Skeletal muscle tissue (tissue), 4 donors: ENCODE data around the gene CLCN4. TPM values are rescaled to one million over a fixed set of nuclear protein-coding genes. Genes with fewer than 3 reads are reported as not detected.

Experiments
- H3K27ac ChIP-seq: one replicate; pipeline ENCODE4 v1.7.0; 2013; ENCODE audit warnings: mild to moderate bottlenecking, low read depth, low read length, inconsistent platforms
- H3K27me3 ChIP-seq, 3 donors: one replicate each; pipeline ENCODE4 v1.7.0; 2013; ENCODE audit warnings: low read length in 3 of 3; ENCODE audit not compliant: control insufficient read depth in 3 of 3, insufficient read depth in 3 of 3
- H3K36me3 ChIP-seq, 3 donors: one replicate each; pipeline ENCODE4 v1.7.0; 2013; ENCODE audit warnings: low read length in 3 of 3; ENCODE audit not compliant: control insufficient read depth in 3 of 3, insufficient read depth in 3 of 3
- H3K4me1 ChIP-seq, 3 donors: one replicate each; pipeline ENCODE4 v1.7.0; 2013; ENCODE audit warnings: low read length in 3 of 3, mild to moderate bottlenecking in 3 of 3; ENCODE audit not compliant: control insufficient read depth in 3 of 3, insufficient read depth in 3 of 3
- H3K4me3 ChIP-seq, 3 donors: one replicate each; pipeline ENCODE4 v1.7.0; 2013; ENCODE audit warnings: low read length in 3 of 3
- H3K9ac ChIP-seq, 3 donors: one replicate each; pipeline ENCODE4 v1.7.0; 2013; ENCODE audit warnings: low read length in 3 of 3, mild to moderate bottlenecking in 3 of 3, moderate library complexity in 2 of 3, low read depth in 1 of 3
- H3K9me3 ChIP-seq, 3 donors: one replicate each; pipeline ENCODE4 v1.7.0; 2013; ENCODE audit warnings: low read length in 3 of 3; ENCODE audit not compliant: control insufficient read depth in 3 of 3
- total RNA-seq: library from RNA; depleted of rRNA; stranded (reverse); fragments of >200 nt; gene quantifications from one replicate; pipeline ENCODE4 v1.2.3, GENCODE V29; 2014
- donor health status: Osteomylitis.

The CLCN4 gene
- total RNA-seq, 1 donor from 2014 or later: 15.7 TPM

GRCh38 chrX:10117301-10117700 is 39.5 kb upstream of the CLCN4 start:
- peaks cover 0 to 10% (median 8%) of the 10 kb centered on the region in 3 donors for H3K4me1 ChIP-seq
- H3K27ac ChIP-seq: no peak overlapping the region
- H3K36me3 ChIP-seq: peaks cover 0 to 2% (median 2%) of the 10 kb centered on the region in 3 donors
- H3K4me3 ChIP-seq: no peak overlapping the region
- no peak overlapping the region for H3K9ac ChIP-seq
- no peaks in the 10 kb centered on the region for H3K9me3 ChIP-seq
- no peaks in the 10 kb centered on the region for H3K27me3 ChIP-seq

- Histone ChIP-seq H3K27ac (no peak overlapping the region), H3K27me3 (no peaks in the 10 kb centered on the region), H3K4me1 (peaks cover 0 to 10% (median 7%) of the 10 kb centered on the region in 3 donors), H3K9ac (no peak overlapping the region), H3K36me3 (peaks cover 0 to 2% (median 2%) of the 10 kb centered on the region in 3 donors), H3K9me3 (no peaks in the 10 kb centered on the region), H3K4me3 (no peak overlapping the region)
Observed at GRCh38 chrX:10117864-10118377, 38.9 kb upstream of the CLCN4 start.

DNA sequence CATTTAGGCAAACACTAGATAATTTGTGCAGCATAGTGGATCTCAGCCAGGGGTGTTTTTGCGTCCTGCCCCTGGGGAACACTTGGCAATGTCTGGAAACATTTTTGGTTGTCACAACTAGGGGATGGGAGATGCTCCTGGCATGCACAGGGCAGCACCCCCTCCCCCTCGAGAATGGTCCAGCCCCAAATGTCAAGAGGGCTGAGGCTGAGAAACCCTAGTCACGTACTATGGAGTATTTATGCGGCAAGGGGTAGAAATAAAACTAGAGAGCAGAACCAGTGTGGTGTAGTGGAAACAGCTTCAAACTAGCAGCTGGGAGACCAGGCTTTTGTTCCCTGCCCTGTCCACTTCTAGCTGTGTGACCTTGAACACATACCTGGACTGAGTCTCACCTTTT is 38.2 kb upstream of the CLCN4 start:
- Histone ChIP-seq H3K36me3 (peaks cover 0 to 2% (median 2%) of the 10 kb centered on the region in 3 donors), H3K9me3 (no peaks in the 10 kb centered on the region), H3K27ac (no peak overlapping the region), H3K9ac (no peak overlapping the region), H3K4me3 (no peak overlapping the region), H3K4me1 (peaks cover 0 to 10% (median 7%) of the 10 kb centered on the region in 3 donors), H3K27me3 (no peaks in the 10 kb centered on the region)

GRCh38 chrX:10119399-10119990 is 37.3 kb upstream of the CLCN4 start:
- no peak overlapping the region for H3K27ac ChIP-seq
- H3K9ac ChIP-seq: no peak overlapping the region
- no peaks in the 10 kb centered on the region for H3K9me3 ChIP-seq
- peaks cover 0 to 10% (median 7%) of the 10 kb centered on the region in 3 donors for H3K4me1 ChIP-seq
- H3K4me3 ChIP-seq: no peak overlapping the region
- peaks cover 2 to 5% (median 4%) of the 10 kb centered on the region in 3 donors for H3K36me3 ChIP-seq
- no peaks in the 10 kb centered on the region for H3K27me3 ChIP-seq

DNA sequence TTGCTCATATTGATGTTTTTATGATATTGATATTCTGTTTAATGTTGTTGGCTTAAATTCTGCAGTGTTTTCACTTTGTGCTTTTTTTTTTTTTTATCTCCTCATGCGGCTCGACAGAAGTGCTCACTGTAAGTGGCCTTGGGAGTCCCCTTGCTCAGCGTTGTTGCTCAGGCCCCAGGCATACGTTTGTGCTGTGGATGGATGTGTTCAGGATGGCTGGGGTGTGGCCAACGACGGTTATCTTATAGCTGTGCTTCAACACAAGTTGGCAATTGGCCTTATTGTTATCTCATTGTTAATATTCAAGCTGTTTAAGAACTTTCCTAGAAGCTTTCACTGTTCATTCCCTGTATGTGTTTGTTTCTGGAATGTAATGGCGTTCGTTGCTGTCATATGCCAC is 36.4 kb upstream of the CLCN4 start:
- H3K27ac ChIP-seq: no peak overlapping the region
- H3K4me3 ChIP-seq: no peak overlapping the region
- peaks cover 2 to 7% (median 6%) of the 10 kb centered on the region in 3 donors for H3K36me3 ChIP-seq
- no peaks in the 10 kb centered on the region for H3K27me3 ChIP-seq
- no peak overlapping the region for H3K9ac ChIP-seq
- peaks cover 0 to 10% (median 7%) of the 10 kb centered on the region in 3 donors for H3K4me1 ChIP-seq
- no peaks in the 10 kb centered on the region for H3K9me3 ChIP-seq

GRCh38 chrX:10120828-10121227 is 35.9 kb upstream of the CLCN4 start:
- Histone ChIP-seq H3K27ac (no peak overlapping the region), H3K4me3 (no peak overlapping the region), H3K4me1 (peaks cover 0 to 10% (median 7%) of the 10 kb centered on the region in 3 donors), H3K27me3 (no peaks in the 10 kb centered on the region), H3K9ac (no peak overlapping the region), H3K9me3 (no peaks in the 10 kb centered on the region), H3K36me3 (peaks cover 2 to 7% (median 6%) of the 10 kb centered on the region in 3 donors)

GRCh38 chrX:10121787-10122186 is 35.0 kb upstream of the CLCN4 start:
- Histone ChIP-seq H3K9ac (no peak overlapping the region), H3K27ac (no peak overlapping the region), H3K9me3 (no peaks in the 10 kb centered on the region), H3K4me1 (peaks cover 0 to 10% (median 7%) of the 10 kb centered on the region in 3 donors), H3K36me3 (peaks cover 2 to 6% (median 6%) of the 10 kb centered on the region in 3 donors), H3K27me3 (no peaks in the 10 kb centered on the region), H3K4me3 (no peak overlapping the region)

DNA sequence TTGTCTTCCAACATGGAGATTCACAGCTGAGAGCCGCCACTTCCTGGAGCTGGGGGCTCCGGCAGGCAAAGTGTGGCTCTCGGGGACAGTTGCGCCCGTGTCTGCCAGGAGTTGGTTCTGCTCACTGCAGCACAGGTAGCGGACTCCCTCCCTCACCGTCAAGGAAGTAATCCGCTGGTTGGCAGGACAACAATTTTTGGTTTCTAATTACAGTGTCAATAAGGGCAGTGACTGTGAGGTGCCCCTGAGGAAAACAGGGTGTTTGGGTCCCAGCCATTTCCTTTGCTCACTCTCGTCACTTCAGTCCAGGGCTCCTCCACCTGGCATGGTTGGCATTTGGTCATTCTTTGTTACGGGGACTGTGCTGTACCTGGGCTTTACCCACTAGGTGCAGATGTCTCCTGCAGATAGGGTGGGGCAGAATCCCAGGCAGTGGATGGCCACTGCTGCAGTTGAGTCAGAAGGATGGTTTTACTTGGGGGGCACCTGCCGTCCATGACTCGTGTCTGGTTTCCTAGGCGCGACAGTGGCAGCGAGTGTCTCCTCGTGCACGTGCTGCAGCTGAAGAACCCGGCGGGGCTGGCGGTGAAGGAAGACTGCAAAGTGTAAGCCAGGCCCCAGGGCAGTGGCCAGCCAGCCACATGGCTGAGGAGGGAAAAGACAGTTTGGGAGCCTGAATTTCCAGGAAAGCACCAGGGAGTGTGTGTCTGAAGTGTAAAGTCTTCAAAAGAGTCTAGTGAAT is 32.1 kb upstream of the CLCN4 start:
- Histone ChIP-seq H3K27ac (no peak overlapping the region), H3K9ac (no peak overlapping the region), H3K4me1 (peaks cover 0 to 10% (median 5%) of the 10 kb centered on the region in 3 donors), H3K27me3 (no peaks in the 10 kb centered on the region), H3K9me3 (no peaks in the 10 kb centered on the region), H3K36me3 (peaks cover 7 to 20% (median 11%) of the 10 kb centered on the region in 3 donors), H3K4me3 (no peak overlapping the region)

GRCh38 chrX:10125248-10125615 is 31.5 kb upstream of the CLCN4 start:
- peaks cover 10 to 26% (median 15%) of the 10 kb centered on the region in 3 donors for H3K36me3 ChIP-seq

GRCh38 chrX:10126044-10126443 is 30.7 kb upstream of the CLCN4 start:
- no peaks in the 10 kb centered on the region for H3K27me3 ChIP-seq
- no peak overlapping the region for H3K27ac ChIP-seq

More at GRCh38 chrX:10125248-10125615, 31.5 kb upstream of the CLCN4 start:
- Histone ChIP-seq H3K27me3 (no peaks in the 10 kb centered on the region), H3K9me3 (no peaks in the 10 kb centered on the region), H3K9ac (no peak overlapping the region), H3K4me3 (no peak overlapping the region), H3K4me1 (peaks cover 0 to 10% (median 5%) of the 10 kb centered on the region in 3 donors), H3K27ac (no peak overlapping the region)

More at GRCh38 chrX:10126044-10126443, 30.7 kb upstream of the CLCN4 start:
- no peaks in the 10 kb centered on the region for H3K9me3 ChIP-seq
- peaks cover 14 to 30% (median 16%) of the 10 kb centered on the region in 3 donors for H3K36me3 ChIP-seq
- no peak overlapping the region for H3K9ac ChIP-seq
- peaks cover 0 to 8% (median 3%) of the 10 kb centered on the region in 3 donors for H3K4me1 ChIP-seq
- no peak overlapping the region for H3K4me3 ChIP-seq
